22Rv1 (cell line): ENCODE measurements around the gene PITPNB.

Experiments used
- H3K27ac ChIP-seq: fragments of 450-650 bp; 2 replicates; pipeline ENCODE4 v1.5.1; 2017
- CTCF ChIP-seq: fragments of 450-650 bp; IDR thresholded peaks from 2 replicates; pipeline ENCODE4 v1.5.1; 2017; ENCODE audit warnings: mild to moderate bottlenecking
- ZFX ChIP-seq: fragments of 450-650 bp; IDR thresholded peaks from 2 replicates; pipeline ENCODE4 v1.6.1; 2017; ENCODE audit warnings: antibody characterized with exemption, borderline replicate concordance

The PITPNB gene

GRCh38 chr22:27857443-27857842, 61.6 kb downstream of the PITPNB start:
- H3K27ac ChIP-seq: no peak overlapping the region
- TF ChIP-seq CTCF (no peak), ZFX (no peak)

- H3K27ac ChIP-seq: no peak overlapping the region
Measured at GRCh38 chr22:27856386-27856785, 62.7 kb downstream of the PITPNB start.

GRCh38 chr22:27853424-27853823, 65.6 kb downstream of the PITPNB start:
- no peak overlapping the region for H3K27ac ChIP-seq
- TF ChIP-seq CTCF: no peak
- TF ChIP-seq ZFX: no peak

More at GRCh38 chr22:27856386-27856785, 62.7 kb downstream of the PITPNB start:
- no peak for TF ChIP-seq CTCF
- TF ChIP-seq ZFX: no peak

- H3K27ac ChIP-seq: no peak overlapping the region
- no peak for TF ChIP-seq ZFX
Measured at GRCh38 chr22:27851974-27852746, 66.9 kb downstream of the PITPNB start.

GRCh38 chr22:27850000-27850521, 69.0 kb downstream of the PITPNB start:
- no peak for TF ChIP-seq ZFX
- TF ChIP-seq CTCF: no peak
- no peak overlapping the region for H3K27ac ChIP-seq

GRCh38 chr22:27848005-27848404, 71.1 kb downstream of the PITPNB start:
- no peak for TF ChIP-seq CTCF
- TF ChIP-seq ZFX: no peak
- H3K27ac ChIP-seq: no peak overlapping the region

- H3K27ac ChIP-seq: no peak overlapping the region
Measured at GRCh38 chr22:27846910-27847309, 72.1 kb downstream of the PITPNB start.

More at GRCh38 chr22:27846910-27847309, 72.1 kb downstream of the PITPNB start:
- TF ChIP-seq ZFX: no peak
- TF ChIP-seq CTCF: no peak
